HEK293 (cell line): Measurements from ENCODE around the gene C5.

Experiments used
- MYNN ChIP-seq: fragments of 450-650 bp; formaldehyde crosslinking; IDR thresholded peaks from 2 replicates; pipeline ENCODE4 v1.5.1; 2016; ENCODE audit warnings: missing biosample characterization, missing genetic modification characterization, borderline replicate concordance
- YY1 ChIP-seq: fragments of 450-650 bp; formaldehyde crosslinking; IDR thresholded peaks from 2 replicates; pipeline ENCODE4 v1.5.1; 2018; ENCODE audit warnings: missing biosample characterization, missing genetic modification characterization

DNA sequence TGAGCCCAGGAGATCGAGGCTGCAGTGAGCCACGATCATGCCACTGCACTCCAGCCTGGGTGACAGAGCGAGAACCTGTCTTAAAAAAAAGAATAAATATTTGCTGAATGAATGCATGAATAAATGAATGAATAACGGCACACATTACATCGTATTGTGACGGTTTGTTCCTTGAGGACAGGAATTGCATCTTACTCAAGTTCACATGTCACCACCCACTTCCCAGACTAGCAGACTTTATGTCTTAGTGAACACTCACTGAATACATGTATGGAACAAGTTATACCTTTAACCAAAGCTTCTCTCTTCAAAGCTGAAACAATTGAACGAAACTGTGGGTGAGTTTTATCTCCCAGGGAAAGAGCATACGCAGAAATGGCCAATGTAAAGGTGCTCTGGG, 70.3 kb downstream of the C5 start:
- TF ChIP-seq MYNN (tag by site-specific recombination) (no peak), YY1 (tag by site-specific recombination) (no peak)
